Epithelial cell of esophagus (primary cell): Measurements from ENCODE around the gene HHIPL1.

ENCODE experiments used
- DNase-seq: peaks from one replicate; pipeline ENCODE4 v3.0.0; 2010; ENCODE audit warnings: low read depth
- H3K4me3 ChIP-seq: 2 replicates; pipeline ENCODE4 v1.5.1; 2011; ENCODE audit warnings: mild to moderate bottlenecking, low read length, control low read depth
- TF ChIP-seq, protein P1 (sequence below): IDR thresholded peaks from 2 replicates; pipeline ENCODE4 v1.5.1; 2011; ENCODE audit warnings: low read depth, mild to moderate bottlenecking, low read length, control low read depth, inconsistent platforms; ENCODE audit not compliant: insufficient read depth; ENCODE audit errors: missing control alignments

The HHIPL1 gene

DNA sequence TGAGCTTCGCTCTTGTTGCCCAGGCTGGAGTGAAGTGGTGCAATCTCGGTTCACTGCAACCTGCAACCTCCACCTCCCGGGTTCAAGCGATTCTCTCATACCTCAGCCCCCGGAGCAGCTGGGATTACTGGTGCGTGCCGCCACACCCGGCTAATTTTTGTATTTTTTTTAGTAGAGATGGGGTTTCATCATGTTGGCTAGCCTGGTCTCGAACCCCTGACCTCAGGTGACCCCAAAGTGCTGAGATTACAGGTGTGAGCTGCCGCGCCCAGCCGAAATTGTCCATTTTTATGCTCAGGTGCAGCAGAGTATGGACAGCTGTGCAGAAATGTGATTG is 20.0 kb downstream of the HHIPL1 start:
- TF ChIP-seq, protein P1, sequence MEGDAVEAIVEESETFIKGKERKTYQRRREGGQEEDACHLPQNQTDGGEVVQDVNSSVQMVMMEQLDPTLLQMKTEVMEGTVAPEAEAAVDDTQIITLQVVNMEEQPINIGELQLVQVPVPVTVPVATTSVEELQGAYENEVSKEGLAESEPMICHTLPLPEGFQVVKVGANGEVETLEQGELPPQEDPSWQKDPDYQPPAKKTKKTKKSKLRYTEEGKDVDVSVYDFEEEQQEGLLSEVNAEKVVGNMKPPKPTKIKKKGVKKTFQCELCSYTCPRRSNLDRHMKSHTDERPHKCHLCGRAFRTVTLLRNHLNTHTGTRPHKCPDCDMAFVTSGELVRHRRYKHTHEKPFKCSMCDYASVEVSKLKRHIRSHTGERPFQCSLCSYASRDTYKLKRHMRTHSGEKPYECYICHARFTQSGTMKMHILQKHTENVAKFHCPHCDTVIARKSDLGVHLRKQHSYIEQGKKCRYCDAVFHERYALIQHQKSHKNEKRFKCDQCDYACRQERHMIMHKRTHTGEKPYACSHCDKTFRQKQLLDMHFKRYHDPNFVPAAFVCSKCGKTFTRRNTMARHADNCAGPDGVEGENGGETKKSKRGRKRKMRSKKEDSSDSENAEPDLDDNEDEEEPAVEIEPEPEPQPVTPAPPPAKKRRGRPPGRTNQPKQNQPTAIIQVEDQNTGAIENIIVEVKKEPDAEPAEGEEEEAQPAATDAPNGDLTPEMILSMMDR: no peak
- H3K4me3 ChIP-seq: no peak overlapping the region
- no peak for DNase-seq

DNA sequence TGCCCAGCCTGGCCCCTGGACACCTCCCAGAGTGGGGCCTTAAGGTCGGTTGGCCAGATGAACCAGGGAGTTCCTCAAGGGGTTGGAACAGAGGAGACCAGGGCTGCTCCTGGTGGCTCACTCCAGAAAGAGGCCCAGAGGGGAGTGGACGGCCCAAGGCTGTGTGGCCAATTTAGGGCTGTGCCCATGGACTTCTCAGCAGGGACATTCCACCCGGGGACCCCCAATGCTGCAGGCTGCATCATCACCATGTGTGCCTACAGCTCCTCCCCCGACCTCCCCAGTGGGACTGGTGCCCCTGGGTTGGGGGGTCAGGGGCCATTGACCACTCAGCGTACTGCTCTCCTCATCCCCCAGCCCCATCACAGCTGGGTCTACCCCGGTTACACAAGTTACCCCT is 21.6 kb downstream of the HHIPL1 start:
- TF ChIP-seq, protein P1: no peak

GRCh38 chr14:99667045-99667444 is 22.1 kb downstream of the HHIPL1 start:
- no peak overlapping the region for H3K4me3 ChIP-seq
- TF ChIP-seq, protein P1: no peak
- no peak for DNase-seq

More for the DNA sequence above, 21.6 kb downstream of the HHIPL1 start:
- no peak for DNase-seq
- no peak overlapping the region for H3K4me3 ChIP-seq

DNA sequence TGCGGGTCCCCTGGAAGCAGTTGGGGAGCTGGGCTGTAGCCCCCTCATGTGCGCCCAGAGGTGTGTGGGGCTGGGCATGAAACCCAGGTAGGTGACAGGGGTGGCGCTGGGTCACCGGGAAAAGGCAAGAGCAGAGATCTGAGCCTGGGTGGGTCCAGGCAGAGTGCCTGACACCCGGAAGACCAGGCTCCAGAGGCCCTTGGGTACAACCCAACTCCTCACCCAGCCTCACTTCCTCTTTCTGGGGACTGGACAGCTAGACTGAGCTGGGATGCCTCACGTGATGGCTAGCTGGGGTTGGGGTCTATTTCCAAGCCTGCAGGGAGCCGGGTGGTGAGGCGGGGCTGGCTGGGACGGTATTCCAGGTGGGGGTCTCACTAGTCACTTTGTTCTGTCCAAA is 22.9 kb downstream of the HHIPL1 start:
- no peak for DNase-seq
- no peak overlapping the region for H3K4me3 ChIP-seq
- TF ChIP-seq, protein P1: no peak

DNA sequence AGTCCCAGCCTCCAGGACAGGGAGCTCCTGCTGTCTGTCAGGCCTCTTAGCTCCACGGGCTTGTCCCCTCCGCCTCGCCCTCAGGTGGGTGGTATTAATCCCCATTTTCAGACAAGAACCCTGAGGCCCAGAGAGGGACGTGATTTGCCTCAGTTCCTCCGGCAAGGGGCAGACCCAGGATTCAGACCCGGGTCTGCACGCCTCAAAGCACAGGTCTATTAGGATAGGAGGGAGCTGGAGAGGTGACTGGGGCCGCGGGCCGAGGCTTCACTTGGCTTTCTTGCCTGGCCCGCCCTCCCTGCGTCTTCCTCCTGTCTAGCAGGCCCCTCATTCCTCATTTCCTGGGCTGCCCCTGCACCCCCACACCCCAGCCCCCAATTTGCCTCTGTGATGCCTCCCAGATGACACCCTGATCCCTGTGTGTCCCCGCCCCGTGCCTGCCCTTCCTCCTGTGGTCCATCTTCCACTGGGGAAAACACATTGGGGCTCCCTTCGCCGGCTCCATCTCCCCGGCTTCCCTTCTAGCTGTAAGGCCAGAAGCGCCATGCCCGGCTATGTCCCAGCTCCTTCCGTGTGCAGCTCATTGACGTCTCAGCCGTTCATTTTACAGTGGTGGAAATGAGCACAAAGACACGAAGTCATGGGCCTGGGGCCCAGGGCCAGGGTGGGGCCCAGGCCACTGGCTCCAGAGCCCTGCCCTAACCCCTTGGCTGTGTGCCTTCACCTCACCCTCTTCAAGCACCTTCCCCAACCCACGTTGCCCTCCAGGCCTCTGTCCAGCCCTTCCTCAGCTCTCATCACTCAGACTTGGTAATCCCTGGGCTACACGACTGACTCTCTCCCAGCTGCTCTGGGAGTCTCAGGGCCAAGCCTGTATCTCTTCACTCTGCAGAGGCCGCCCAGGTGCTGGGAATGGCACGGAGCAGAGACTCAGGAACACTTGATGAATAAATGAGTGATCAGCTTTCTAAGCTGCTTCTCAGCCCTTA is 23.7 kb downstream of the HHIPL1 start:
- DNase-seq: no peak
- H3K4me3 ChIP-seq: no peak overlapping the region
- TF ChIP-seq, protein P1: no peak

DNA sequence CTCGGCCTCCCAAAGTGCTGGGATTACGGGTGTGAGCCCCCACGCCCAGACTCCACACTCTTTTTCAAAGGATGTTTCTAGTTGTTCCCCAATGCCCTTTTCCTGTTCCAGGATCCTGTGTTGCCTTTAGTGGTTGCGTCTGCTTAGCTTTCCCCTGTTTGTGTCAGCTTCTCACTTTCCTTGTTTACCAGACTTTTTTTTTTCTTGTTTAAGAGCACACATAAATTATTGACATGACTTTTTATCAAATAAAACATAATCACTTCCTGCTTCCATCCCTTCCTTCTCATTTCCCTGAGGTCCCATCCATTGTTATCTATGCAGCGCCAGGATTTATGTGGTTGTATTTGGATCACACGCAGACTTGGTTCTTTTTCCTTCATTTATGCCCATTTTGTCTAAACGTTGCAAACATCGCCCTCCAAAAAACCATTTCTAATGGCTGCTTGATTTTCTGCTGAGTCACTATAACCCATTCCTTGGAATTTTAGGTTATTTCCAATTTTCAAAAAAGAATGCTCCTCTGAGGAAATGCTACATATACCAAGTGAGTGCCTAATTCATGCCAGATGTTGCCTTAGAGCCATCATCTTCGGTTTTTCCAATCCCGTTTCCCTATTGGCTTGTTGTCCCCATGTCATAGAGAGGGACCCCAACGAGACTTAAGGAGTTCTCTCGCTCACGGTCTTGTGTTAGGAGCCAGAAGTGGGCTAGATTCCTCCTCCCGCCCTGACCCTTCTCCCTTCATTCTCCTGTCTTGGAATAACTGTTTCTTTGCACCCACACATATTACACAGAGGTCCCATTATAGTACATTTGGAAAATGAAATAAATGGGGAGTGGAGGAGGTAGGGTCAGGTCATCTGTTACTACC is 25.7 kb downstream of the HHIPL1 start:
- TF ChIP-seq, protein P1: no peak
- DNase-seq: no peak
- H3K4me3 ChIP-seq: no peak overlapping the region
